H9 (cell line): ENCODE measurements around the gene DYDC1. TPM values are rescaled to one million over a fixed set of nuclear protein-coding genes. Genes with fewer than 3 reads are reported as not detected.

Experiments
- DNase-seq: peaks from one replicate; pipeline ENCODE4 v3.0.0-alpha.2; 2017
- H2AFZ ChIP-seq: one replicate; pipeline ENCODE4 v1.6.1; 2013; ENCODE audit warnings: mild to moderate bottlenecking, low read length, control low read depth, moderate library complexity
- H2AK5ac ChIP-seq: 2 replicates; pipeline ENCODE4 v1.6.1; 2013; ENCODE audit warnings: low read length, control low read depth, mixed read lengths; ENCODE audit not compliant: insufficient read length
- H2BK120ac ChIP-seq: one replicate; pipeline ENCODE4 v1.6.1; 2013; ENCODE audit warnings: low read depth, mild to moderate bottlenecking, low read length, control low read depth, inconsistent platforms; ENCODE audit not compliant: poor library complexity, severe bottlenecking
- H2BK12ac ChIP-seq: 2 replicates; pipeline ENCODE4 v1.6.1; 2013; ENCODE audit warnings: low read length, control low read depth, mixed read lengths, low read depth; ENCODE audit not compliant: insufficient read length
- H2BK15ac ChIP-seq: 2 replicates; pipeline ENCODE4 v1.6.1; 2013; ENCODE audit warnings: low read depth, low read length, control low read depth
- H2BK20ac ChIP-seq: one replicate; pipeline ENCODE4 v1.6.1; 2013; ENCODE audit warnings: low read depth, mild to moderate bottlenecking, low read length, control low read depth, inconsistent platforms; ENCODE audit not compliant: poor library complexity, severe bottlenecking
- H2BK5ac ChIP-seq: 2 replicates; pipeline ENCODE4 v1.6.1; 2013; ENCODE audit warnings: low read length, control low read depth, mixed read lengths; ENCODE audit not compliant: insufficient read length
- H3K14ac ChIP-seq: 2 replicates; pipeline ENCODE4 v1.6.1; 2013; ENCODE audit warnings: low read length, control low read depth; ENCODE audit not compliant: insufficient read depth
- H3K18ac ChIP-seq: 2 replicates; pipeline ENCODE4 v1.6.1; 2013; ENCODE audit warnings: low read depth, mild to moderate bottlenecking, mixed read lengths, low read length, control low read depth; ENCODE audit not compliant: insufficient read length
- H3K23ac ChIP-seq: 2 replicates; pipeline ENCODE4 v1.6.1; 2013; ENCODE audit warnings: low read length, control low read depth, mixed read lengths, low read depth; ENCODE audit not compliant: insufficient read length
- H3K23me2 ChIP-seq: 2 replicates; pipeline ENCODE4 v1.6.1; 2013; ENCODE audit warnings: low read depth, mild to moderate bottlenecking, mixed read lengths, low read length, control low read depth; ENCODE audit not compliant: insufficient read length, poor library complexity, severe bottlenecking
- H3K27ac ChIP-seq: 2 replicates; pipeline ENCODE4 v1.5.1; 2013; ENCODE audit warnings: low read length, control low read depth, mixed read lengths, low read depth; ENCODE audit not compliant: insufficient read length
- H3K27me3 ChIP-seq: 2 replicates; pipeline ENCODE4 v1.6.1; 2013; ENCODE audit warnings: low read length, control low read depth, inconsistent platforms; ENCODE audit not compliant: insufficient read depth
- H3K4ac ChIP-seq: 2 replicates; pipeline ENCODE4 v1.6.1; 2013; ENCODE audit warnings: low read depth, mild to moderate bottlenecking, control low read depth, inconsistent platforms, low read length, moderate library complexity
- H3K4me1 ChIP-seq: 2 replicates; pipeline ENCODE4 v1.6.1; 2013; ENCODE audit warnings: low read length, control low read depth, inconsistent platforms; ENCODE audit not compliant: insufficient read depth
- H3K4me2 ChIP-seq: 2 replicates; pipeline ENCODE4 v1.6.1; 2013; ENCODE audit warnings: low read length, control low read depth, mixed read lengths; ENCODE audit not compliant: insufficient read length, insufficient read depth
- H3K56ac ChIP-seq: 2 replicates; pipeline ENCODE4 v1.6.1; 2013; ENCODE audit warnings: low read depth, mild to moderate bottlenecking, mixed read lengths, low read length, control low read depth; ENCODE audit not compliant: insufficient read length
- H3K79me1 ChIP-seq: 2 replicates; pipeline ENCODE4 v1.6.1; 2013; ENCODE audit warnings: low read depth, mild to moderate bottlenecking, moderate library complexity, low read length, control low read depth, inconsistent platforms; ENCODE audit not compliant: insufficient read depth, poor library complexity, severe bottlenecking
- H3K79me2 ChIP-seq: 2 replicates; pipeline ENCODE4 v1.6.1; 2013; ENCODE audit warnings: low read length, control low read depth, inconsistent platforms; ENCODE audit not compliant: insufficient read depth
- H3K9ac ChIP-seq: 2 replicates; pipeline ENCODE4 v1.6.1; 2013; ENCODE audit warnings: low read length, control low read depth, mixed read lengths; ENCODE audit not compliant: insufficient read length; ENCODE audit errors: extremely low read depth
- H3K9me3 ChIP-seq: one replicate; pipeline ENCODE4 v1.6.1; 2013; ENCODE audit warnings: low read depth, low read length, inconsistent platforms; ENCODE audit not compliant: control insufficient read depth
- H3T11ph ChIP-seq: one replicate; pipeline ENCODE4 v1.6.1; 2013; ENCODE audit warnings: mild to moderate bottlenecking, low read length, control low read depth, inconsistent platforms
- H4K20me1 ChIP-seq: one replicate; pipeline ENCODE4 v1.6.1; 2013; ENCODE audit not compliant: control insufficient read depth, insufficient read length, insufficient read depth
- H4K5ac ChIP-seq: 2 replicates; pipeline ENCODE4 v1.6.1; 2013; ENCODE audit warnings: low read depth, mild to moderate bottlenecking, mixed read lengths, low read length, control low read depth; ENCODE audit not compliant: insufficient read length
- H4K8ac ChIP-seq: replicated peaks from 2 replicates; pipeline ENCODE4 v1.6.1; 2013; ENCODE audit warnings: low read length, control low read depth, mixed read lengths, low read depth; ENCODE audit not compliant: insufficient read length
- H4K91ac ChIP-seq: 2 replicates; pipeline ENCODE4 v1.6.1; 2013; ENCODE audit warnings: low read depth, mild to moderate bottlenecking, moderate library complexity, mixed read lengths, low read length, control low read depth; ENCODE audit not compliant: insufficient read length
- H3K27ac Mint-ChIP-seq, 3 experiments: 2 replicates in 2 of 3; 3 replicates in 1 of 3; pipeline ENCODE4 v1.8.0; 2020 to 2021; ENCODE audit warnings: mixed read lengths in 3 of 3, mild to moderate bottlenecking in 1 of 3, moderate library complexity in 1 of 3
- H3K27me3 Mint-ChIP-seq: 2 replicates; pipeline ENCODE4 v1.8.0; 2021; ENCODE audit warnings: low read depth, mild to moderate bottlenecking, moderate library complexity, mixed read lengths
- H3K36me3 Mint-ChIP-seq, 3 experiments: 2 replicates in 2 of 3; 3 replicates in 1 of 3; pipeline ENCODE4 v1.8.0; 2020 to 2021; ENCODE audit warnings: low read depth in 3 of 3, mixed read lengths in 3 of 3; ENCODE audit not compliant: insufficient read depth in 1 of 3
- H3K4me1 Mint-ChIP-seq, 2 experiments: 2 replicates each; pipeline ENCODE4 v1.8.0; 2020; ENCODE audit warnings: mixed read lengths in 2 of 2
- H3K4me3 Mint-ChIP-seq, 2 experiments: 2 replicates in 1 of 2; 3 replicates in 1 of 2; pipeline ENCODE4 v1.8.0; 2020 to 2021; ENCODE audit warnings: mild to moderate bottlenecking in 2 of 2, mixed read lengths in 2 of 2, moderate library complexity in 1 of 2
- H3K9me3 Mint-ChIP-seq, 2 experiments: 2 replicates in 1 of 2; 3 replicates in 1 of 2; pipeline ENCODE4 v1.8.0; 2020; ENCODE audit warnings: mild to moderate bottlenecking in 2 of 2, mixed read lengths in 2 of 2, moderate library complexity in 1 of 2
- WGBS: extraction: QIAGEN DNeasy Blood & Tissue Kit; methylation state at CpG from one replicate; pipeline ENCODE4 v1.1.7; 2013; ENCODE audit warnings: missing lambda C conversion rate, low lambda C conversion rate, mixed read lengths; ENCODE audit not compliant: insufficient read length; ENCODE audit errors: extremely low coverage; 5-methylcytosine and 5-hydroxymethylcytosine counted together
- total RNA-seq: library from RNA; stranded (reverse); gene quantifications from 2 replicates; pipeline ENCODE4 v1.2.1, GENCODE V29; 2021
- TF ChIP-seq, protein P1 (sequence below): fragments of 200-600 bp; sonication (generic); conservative IDR thresholded peaks from 3 replicates; pipeline ENCODE4 v1.8.0; 2021; ENCODE audit warnings: antibody characterized with exemption, mild to moderate bottlenecking

The DYDC1 gene
- total RNA-seq, 1 experiment from 2014 or later, result not detected

- H3K27me3 ChIP-seq, result no peaks in the 10 kb centered on the region
- no peaks in the 10 kb centered on the region for H3K79me2 ChIP-seq
- no peak overlapping the region for H3K4ac ChIP-seq
- no peaks in the 10 kb centered on the region for H4K20me1 ChIP-seq
- no peak overlapping the region for H3K18ac ChIP-seq
- peaks cover 6 to 12% of the 10 kb centered on the region in 2 experiments for H3K4me1 Mint-ChIP-seq
- H3K9ac ChIP-seq, result no peak overlapping the region
- H3K27me3 Mint-ChIP-seq, result 0 out of 2 replicates have a peak, but pooled peaks cover 2% of the 10 kb centered on the region
- no peak overlapping the region for H4K5ac ChIP-seq
- H2BK5ac ChIP-seq, result no peak overlapping the region
- WGBS, result no CpG with 5 or more reads among the region's 2 CpGs
- no peak overlapping the region for H4K91ac ChIP-seq
- no peaks in the 10 kb centered on the region; a peak in 1 of 7 replicates for H3K36me3 Mint-ChIP-seq
- H3K9me3 Mint-ChIP-seq, result no peaks in the 10 kb centered on the region
- H3K4me3 Mint-ChIP-seq, result no peak overlapping the region
- H2BK15ac ChIP-seq, result no peak overlapping the region
- H3T11ph ChIP-seq, result no peak overlapping the region
- no peak overlapping the region for H2BK12ac ChIP-seq
- H3K9me3 ChIP-seq, result no peaks in the 10 kb centered on the region
- H3K27ac ChIP-seq, result no peak overlapping the region
- H4K8ac ChIP-seq, result no peak overlapping the region
- no peak overlapping the region for H2BK120ac ChIP-seq
- H2AK5ac ChIP-seq, result no peak overlapping the region
- no peak overlapping the region for H3K23ac ChIP-seq
- no peaks in the 10 kb centered on the region for H3K23me2 ChIP-seq
- H3K27ac Mint-ChIP-seq, result no peak overlapping the region
- TF ChIP-seq, protein P1, sequence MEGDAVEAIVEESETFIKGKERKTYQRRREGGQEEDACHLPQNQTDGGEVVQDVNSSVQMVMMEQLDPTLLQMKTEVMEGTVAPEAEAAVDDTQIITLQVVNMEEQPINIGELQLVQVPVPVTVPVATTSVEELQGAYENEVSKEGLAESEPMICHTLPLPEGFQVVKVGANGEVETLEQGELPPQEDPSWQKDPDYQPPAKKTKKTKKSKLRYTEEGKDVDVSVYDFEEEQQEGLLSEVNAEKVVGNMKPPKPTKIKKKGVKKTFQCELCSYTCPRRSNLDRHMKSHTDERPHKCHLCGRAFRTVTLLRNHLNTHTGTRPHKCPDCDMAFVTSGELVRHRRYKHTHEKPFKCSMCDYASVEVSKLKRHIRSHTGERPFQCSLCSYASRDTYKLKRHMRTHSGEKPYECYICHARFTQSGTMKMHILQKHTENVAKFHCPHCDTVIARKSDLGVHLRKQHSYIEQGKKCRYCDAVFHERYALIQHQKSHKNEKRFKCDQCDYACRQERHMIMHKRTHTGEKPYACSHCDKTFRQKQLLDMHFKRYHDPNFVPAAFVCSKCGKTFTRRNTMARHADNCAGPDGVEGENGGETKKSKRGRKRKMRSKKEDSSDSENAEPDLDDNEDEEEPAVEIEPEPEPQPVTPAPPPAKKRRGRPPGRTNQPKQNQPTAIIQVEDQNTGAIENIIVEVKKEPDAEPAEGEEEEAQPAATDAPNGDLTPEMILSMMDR, result no peak
- no peak overlapping the region for H2AFZ ChIP-seq
- H2BK20ac ChIP-seq, result no peak overlapping the region
- H3K14ac ChIP-seq, result no peak overlapping the region
- no peaks in the 10 kb centered on the region for H3K79me1 ChIP-seq
- DNase-seq, result no peak
- no peak overlapping the region for H3K56ac ChIP-seq
- no peaks in the 10 kb centered on the region; the same call in 1 of the 2 replicates for H3K4me1 ChIP-seq
- H3K4me2 ChIP-seq, result no peak overlapping the region
Observed at GRCh38 chr10:80322158-80322557, 34.4 kb downstream of the DYDC1 start.
